Putamen (tissue), 1 donor: ENCODE data around the gene TSC1.
"Not testable (repeated sequence)": the region's sequence is repeated elsewhere in the genome, so short reads cannot be mapped to it uniquely, and the experiment has no call there.

Experiments used
- DNase-seq: peaks from one replicate; pipeline ENCODE4 v3.0.0-alpha.2; 2016; ENCODE audit warnings: low spot score

The TSC1 gene

DNA sequence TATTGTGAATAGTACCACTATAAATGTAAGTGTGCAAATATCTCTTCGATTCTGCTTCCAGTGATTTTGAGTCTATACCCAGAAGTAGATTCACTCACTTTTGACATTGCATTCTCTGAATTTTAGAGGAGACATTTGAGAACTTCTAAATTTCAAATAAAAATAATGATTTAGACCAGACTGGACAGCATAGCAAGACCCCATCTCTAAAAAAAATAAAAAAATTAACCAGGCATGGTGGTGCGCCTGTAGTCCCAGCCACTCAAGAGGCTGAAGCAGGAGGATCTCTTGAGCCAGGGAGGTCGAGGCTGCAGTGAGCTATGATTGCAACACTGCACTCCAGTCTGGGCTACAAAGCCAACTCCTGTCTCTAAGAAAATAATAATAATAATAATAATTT lies 32.2 kb upstream of the TSC1 start:
- DNase-seq = no peak

DNA sequence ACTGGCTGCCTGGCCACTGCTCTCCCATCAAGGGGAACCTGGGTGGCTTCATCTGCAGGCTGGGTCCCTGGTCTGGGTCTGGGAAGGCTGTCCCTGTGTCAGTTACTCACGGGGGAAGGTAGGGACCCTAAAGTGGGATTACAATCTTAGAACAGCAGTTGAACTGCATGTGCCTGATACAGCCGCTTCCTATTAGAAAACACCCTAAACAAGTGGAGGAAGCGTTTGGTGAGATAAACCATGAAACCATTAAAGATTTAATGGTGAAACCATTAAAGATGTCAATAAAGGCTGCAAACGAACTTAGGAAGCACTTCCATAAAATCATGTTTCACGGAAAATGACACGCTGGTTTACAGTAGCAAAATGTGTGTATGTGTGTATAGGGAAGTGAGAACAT lies 31.5 kb upstream of the TSC1 start:
- no peak for DNase-seq

DNA sequence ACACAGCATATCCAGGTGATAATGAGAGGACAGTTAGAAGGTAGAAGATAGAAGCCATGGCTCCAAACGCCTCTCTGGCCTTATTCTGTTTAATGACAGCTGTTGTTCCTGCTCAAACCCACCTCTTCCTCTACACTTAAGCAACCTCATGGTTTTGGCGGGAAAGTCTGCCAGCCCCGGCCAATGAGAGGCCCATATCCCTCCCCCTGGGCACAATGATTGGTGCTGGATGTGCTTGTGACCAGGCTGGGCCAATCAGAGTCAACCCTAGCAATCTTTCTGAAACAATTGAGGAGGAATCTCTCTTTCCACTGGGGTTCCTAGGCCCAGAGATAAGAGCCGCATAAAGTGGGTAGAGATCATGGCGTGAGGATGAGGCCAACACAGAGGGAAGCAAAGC lies 29.3 kb upstream of the TSC1 start:
- no peak for DNase-seq

DNA sequence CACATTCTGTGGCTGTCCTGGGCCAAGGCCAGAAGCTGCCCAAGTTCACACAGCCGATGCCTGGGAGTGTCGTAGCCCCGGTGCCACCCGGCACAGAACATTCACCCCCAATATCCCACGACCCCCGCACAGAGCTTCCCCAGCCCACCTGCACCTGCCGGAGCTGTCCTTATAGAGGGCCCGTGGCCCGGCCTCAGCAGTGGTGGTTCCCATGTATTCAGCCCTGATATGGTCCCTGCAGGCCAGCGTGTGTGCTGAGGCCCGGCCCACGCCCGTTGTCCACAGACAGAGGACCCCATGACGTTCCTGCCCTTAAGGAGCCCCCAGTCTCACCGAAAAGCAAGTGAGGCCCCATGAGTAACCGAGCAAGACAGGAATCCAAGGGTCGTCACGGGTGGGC lies 28.8 kb upstream of the TSC1 start:
- no peak for DNase-seq

DNA sequence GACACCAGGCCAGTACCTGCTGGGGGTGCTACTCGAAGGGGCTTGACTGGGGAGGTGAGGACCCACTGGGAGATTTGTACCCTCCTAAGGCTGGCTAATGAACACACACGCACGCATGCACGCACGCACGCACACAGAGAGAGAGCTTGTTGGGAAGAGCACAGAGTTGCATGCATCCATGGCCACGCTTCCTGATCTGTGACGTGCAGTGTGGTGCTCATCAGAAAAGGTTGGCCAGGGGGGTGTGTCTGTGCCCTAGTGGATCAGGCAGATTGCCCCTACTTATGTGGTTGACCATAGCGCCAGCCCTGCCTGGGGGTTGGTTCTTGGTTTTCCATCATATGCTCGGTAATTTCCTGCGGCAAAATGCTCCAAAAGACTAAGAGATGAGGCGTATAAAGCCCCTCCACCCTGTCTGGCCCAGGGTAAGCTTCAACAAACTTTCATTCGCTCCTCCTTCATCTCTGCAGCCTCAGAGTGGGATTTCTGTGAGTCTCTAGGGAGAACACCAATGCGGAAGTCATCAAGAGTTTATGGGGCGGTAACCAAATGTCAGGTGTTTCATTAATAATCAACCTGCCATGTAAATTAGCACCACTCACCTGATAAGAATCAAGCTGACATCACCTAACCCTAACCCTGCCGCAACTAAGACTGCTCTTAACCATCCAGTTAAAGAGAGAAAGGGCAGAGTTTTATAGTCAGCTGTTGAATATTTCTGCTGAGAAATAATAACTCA lies 26.1 kb upstream of the TSC1 start:
- no peak for DNase-seq

DNA sequence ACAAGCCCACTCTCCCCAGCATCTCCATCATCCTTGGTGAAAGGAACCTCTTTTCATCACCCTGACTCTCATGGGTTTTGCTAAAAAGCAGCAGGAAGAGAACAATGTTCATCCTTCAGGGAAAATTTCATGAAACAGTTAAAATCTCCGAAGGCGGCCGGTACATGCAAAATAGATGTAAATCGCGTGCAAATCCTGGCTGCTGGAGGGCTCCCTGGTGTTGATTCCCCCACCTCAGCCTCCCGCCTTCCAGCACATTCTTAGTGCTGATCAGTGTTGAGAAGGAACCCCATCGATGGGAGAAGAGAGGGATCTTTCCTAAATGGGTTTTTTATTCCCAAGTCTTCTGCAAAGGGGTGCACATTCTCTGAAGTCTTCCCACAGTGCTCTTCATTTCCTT lies 25.4 kb upstream of the TSC1 start:
- DNase-seq = no peak

DNA sequence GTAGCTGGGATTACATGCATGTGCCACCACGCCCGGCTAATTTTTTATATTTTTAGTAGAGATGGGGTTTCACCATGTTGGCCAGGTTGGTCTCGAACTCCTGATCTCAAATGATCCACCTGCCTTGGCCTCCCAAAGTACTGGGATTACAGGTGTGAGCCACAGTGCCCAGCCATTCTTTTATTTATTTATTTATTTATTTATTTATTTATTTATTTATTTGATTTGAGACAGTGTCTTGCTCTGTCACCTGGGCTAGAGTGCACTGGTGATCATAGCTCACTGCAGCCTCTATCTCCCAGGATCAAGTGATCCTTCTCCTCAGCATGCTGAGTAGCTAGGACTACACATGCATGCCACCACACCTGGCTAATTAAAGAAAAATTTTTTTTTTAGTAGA lies 23.5 kb upstream of the TSC1 start:
- DNase-seq = not testable (repeated sequence)

DNA sequence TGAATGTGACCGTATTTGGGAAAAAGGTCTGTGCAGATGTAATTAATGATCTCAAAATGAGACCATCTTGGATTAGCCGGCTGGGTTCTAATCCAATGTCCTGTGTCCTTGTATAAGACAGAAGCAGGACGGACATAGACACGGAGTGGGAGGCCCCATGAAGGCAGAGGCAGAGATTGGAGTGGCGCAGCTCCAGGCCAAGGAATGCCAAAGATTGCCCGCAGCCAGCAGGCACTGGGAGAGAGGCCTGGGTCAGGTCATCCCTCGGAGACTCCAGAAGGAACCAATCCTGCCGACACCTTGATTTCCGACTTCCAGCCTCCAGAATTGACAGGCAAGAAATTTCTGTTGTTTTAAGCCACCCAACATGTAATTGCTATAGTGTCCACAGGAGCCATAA lies 21.1 kb upstream of the TSC1 start:
- no peak for DNase-seq

DNA sequence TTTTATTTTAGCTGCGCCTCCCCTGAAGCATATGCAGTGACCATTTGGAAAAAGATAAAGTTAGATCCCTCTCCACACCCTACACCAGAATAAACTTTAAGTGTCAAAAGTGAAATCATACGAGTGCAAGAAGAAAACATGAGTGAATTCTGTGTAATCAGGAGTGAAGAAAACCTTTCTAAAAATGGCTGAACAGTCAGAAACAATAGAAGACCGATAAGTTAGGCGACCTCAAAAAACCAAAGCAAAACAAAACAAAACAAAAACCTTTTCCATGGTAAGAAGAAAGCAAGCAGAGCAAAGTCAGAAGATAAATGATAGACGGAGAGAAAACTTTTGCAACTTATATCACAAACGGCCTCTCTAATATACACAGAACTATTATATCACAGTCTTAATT lies 16.6 kb upstream of the TSC1 start:
- DNase-seq = no peak

DNA sequence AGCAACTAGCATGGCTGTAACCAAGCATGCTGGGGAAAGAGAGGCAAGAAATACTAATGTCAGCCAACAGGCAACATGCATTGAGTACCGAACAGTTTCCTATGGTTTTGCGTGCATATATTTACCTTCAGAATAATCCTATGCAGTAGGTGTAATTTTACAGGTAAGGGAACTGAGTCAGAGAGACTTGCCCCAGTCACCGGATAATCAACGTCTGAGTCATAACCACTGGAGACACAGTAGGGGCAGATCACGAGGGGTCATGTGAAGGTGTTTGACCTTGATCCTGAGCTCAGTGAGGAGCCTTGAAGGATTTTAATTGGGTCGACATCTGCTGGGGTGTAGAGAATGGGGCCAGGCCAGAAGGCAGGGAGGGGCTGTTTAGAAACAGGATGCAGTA lies 13.4 kb upstream of the TSC1 start:
- DNase-seq = no peak

DNA sequence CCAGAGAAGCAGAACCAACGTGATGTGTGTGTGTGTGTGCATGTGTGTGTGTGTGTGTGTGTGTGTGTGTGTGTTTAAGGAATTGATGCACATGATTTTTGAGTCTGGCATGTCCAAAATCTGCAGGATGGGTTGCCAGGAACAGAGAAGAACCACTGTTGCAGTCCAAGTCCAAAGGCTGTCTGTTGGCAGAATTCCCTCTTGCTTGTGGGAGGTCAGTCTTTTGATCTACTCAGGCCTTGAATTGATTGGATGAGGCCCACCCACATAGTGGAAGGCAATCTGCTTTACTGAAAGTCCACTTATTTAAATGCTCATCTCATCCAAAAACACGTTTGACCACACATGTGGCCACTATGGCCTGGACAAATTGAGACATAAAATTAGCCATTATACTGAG lies 11.4 kb upstream of the TSC1 start:
- DNase-seq = no peak

DNA sequence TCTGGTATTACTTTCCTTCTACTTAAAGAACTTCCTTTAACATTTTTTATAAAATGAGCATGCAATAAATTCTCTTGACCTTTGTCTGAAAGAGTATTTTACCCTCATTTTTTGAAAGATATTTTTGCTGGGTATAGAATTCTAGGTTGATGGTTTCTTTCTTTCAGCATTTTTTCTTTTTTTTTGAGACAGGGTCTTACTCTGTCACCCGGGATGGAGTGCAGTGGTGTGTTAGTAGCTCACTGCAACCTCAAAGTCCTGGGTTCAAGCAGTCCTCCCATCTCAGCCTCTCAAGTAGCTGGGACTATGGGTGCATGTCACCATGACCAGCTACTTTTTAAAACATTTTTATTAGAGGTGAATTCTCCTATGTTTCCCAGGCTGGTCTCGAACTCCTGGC lies 10.7 kb upstream of the TSC1 start:
- DNase-seq = no peak

DNA sequence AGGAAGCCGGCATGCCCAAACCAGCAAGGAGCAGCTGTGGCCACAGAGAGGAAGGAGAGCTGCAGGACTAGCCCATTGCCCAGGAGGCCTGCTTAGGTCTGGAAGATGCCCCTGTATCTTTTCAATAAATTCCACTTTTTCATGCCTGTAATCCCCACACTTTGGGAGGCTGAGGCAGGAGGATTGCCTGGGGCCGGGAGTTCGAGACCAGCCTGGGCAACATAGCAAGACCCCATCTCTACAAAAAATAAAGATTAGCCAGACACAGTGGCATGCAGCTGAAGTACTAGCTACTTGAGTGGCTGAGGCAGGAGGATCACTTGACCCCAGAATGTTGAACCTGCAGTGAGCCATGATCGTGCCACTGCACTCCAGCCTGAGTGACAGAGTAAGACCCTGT lies 5.3 kb upstream of the TSC1 start:
- DNase-seq = no peak

DNA sequence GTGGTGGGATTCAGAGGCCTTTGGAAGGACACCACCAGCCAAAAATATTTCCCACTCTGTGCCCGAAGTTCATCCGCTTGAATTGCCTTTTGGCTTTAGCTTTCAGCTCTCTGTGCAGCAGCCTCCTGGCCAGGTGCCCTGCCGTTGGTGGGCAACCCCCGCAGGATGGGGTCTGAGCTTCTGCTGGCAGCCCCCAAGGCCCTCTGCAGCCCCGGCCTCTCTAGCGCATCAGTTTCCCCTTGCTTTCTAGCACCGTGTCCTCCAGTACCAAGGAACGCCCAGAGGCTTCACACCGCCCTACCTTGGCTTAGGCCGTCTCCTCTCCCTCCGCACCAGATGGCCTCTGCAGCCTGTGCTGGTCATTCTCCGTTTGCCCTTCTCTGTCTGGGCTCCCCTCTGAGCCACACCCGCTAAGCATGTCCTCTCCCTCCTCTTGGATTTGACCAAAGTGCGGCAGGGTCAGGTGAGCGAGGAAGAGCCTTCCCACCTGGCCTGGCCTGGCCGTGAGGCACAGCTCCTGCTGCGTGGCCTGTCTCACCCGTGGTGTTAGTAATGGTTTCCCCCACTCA lies 4.2 kb upstream of the TSC1 start:
- no peak for DNase-seq

DNA sequence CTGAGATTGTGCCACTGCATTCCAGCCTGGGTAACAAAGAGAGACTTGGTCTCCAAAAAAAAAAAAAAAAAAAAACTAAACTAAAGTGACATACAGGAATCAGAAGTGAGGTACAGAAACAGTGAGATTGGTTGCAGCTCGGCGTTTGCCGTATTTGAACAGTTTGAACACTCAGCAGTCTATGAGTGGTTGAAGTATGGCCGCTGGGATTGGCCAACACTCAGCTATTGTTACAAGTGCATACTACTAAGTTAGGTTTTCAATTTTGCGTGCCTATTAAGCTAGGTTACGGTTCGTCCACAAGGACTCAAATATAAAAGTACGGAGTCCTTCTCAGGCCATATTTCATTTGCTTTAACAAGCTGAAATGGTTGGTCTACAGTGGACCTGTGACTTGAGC lies 3.3 kb upstream of the TSC1 start:
- no peak for DNase-seq

DNA sequence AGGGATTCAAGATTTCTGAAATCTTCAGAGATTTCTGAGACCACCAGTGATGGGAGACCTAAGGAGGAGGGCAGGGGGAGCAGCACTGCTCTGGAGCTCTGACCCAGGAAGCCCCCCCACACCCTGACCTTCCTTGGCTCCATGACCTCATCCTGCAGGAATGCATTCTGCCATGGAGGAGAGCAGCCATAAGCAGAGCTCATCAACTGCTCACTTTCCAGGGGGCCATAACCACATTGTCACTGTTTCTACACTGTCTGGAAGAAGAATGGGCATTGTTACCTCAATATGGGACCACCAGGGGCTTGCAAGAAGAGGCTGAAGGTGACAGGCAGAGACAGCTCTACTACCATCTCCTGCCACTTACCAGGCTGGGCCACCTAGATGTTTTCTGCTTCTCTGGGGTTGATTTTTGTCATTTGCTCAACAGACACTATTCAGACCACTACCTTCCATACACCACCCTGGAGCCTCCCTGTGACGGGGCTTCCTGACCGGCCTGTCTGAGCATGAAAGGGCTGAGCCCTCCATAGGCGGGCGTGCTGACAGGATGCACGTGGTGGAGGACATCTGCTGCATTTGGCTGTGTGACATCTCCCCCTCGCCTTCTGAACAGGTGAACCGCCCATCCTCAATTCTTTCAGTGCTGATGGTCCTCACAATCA lies 2.3 kb upstream of the TSC1 start:
- DNase-seq = no peak

DNA sequence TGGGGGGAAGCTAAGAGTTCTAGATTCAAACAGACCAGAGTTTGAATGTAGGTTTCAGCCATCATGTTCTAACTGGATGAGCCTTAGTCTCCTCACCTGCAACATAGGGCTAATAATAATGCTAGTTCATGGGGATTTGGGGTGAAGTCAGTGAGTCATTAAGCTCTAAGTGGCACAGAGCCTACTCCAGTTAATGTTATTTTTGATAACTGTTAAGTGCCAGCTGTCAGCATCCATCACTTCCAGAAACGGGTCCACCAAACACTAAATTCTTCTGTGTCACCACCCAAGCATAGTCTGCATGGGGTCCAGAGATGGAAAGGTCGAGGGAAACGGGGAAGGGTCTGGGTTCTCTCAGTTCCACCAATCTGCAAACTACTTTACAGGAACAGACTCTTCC lies 1.8 kb upstream of the TSC1 start:
- no peak for DNase-seq

DNA sequence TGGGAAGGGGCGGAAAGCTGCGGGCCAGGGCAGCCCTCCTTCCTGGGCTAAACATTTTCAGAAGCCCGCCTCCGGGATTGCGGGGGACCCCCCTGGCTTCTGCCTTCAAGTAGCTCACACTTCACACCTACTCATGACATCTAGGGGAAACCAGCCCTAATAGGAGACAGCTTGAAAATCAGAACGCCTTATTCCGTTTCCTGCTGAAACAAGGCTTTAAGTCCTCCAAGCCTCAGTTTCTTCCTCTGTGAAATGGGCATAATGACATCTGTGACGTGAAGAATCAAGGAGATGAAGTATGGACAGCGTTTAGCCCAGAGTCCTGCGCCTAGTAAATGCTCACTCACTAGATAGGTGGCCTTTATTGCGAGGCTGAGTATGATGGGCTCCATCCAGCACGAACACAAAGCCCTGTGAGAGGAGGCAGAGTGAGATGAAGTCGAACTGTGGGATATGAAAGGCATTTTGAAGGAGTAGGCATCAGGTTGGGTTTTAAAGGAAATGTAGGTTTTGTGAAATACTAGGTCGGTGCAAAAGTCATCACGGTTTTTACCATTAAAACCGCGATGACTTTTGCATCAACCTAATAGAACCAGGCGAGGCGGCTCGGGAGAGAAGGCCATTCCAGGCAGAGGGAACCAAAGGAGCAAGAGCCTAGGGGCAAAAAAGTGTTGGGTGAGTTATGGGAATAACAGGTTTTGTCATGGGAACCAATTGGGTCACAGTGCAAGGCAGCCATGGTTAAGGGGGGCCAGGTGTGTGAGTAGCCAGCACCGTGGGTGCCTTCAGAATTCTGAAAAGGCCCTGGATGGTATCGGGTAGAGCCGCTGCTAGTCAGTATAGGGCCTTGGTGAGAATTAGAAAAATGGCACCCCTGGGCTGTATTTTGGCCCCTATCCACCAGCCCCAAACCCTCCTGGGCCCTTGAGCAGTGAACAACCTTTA lies 1.0 kb upstream of the TSC1 start:
- no peak for DNase-seq

DNA sequence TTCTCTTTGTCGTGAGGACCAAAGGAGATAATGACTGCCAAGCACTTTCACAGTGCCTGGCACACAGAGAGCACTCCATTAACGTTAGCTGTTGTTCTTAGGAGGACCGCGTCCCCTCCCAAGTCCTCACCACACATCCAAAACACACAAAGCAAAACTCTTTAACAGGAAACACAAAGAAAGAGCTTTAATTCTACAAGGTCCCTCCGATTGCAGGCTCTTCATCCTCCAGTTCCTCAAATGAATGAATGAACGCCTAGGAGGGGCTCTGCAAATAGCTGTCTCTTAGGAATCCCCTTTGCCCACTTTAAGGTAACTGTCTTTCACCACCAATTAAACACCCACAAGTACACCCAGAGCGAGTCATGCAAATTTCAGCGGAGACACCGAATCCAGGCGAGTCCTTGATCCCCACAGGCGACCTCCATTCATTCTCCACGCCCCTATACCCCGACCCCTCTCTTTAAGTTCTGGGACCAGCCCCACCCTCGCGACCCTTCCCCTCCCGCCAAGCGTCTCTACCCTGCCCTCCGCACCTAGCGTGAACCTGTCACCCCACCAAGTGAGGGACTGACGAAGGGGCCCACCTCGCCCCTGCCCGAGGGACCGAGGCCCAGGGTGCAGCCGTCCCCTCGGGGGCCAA lies 644 bp downstream of the TSC1 start:
- DNase-seq = no peak

DNA sequence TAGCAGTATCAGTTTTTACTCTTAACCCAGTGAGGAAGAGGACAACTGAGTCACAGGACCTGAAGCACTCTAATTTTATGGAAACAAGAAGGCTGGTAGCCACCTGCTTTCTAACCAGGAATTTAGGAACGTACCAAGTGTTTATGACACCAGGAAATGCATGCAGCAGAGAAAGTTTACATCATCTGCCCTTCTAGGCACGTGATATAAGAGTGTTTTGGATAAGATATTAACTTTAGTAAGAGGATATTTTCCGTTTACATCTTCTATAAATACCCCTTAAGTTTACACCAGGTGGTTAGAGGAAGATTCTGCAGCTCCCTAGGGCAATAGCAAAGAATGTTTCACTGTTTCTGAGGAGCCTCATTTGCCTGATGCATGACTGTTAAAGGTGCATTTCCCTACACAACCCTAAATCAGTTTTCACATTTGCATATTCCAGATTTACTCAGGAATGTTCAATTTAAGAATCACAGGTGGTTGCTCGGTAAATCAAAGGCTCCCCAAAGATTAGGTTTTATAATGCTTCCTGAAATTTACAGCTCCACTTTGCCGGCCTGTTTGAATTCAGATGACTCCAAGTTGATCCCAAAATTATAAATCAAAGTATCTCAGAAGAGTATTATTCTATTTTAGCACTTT lies 1.8 kb downstream of the TSC1 start:
- no peak for DNase-seq

DNA sequence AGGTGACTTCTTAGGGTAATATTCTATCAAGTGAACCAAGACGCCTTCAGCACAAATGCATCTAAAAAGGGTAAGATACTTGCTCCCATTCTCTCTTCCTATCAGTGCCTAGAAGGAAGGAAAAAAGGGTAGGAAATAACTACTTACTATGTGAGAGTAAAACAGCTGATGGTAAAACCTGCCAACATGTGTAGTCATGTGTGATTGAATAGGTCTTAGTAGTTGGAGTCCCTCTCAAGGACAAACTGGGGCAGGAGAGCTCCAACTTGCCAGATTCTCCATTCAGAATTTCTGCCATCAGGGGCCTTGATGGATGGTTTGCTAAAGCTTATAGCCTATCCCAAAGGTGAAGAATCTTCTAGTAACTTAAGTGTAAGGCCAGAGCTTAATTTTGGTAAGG lies 5.2 kb downstream of the TSC1 start:
- no peak for DNase-seq

DNA sequence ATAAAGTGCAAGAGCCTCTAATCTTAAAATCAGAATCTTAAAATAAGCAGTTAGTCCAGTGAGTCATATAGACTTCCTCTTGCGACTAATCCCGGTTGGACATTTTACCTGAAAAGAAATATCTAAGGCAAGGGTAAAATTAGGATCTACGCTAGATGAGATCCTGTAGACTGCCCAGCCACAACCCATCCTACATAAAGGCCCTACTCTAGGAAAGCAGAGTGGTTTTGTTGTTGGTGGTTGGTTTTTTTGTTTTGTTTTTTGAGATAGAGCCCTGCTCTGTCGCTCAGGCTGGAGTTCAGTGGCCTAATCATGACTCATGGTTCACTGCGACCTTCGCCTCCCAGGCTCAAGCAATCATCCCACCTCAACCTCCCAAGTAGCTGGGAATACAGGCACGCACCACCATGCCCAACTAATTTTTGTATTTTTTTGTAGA lies 6.9 kb downstream of the TSC1 start:
- DNase-seq = no peak
